GM12801 (cell line): ENCODE data around the gene RNF167.

ENCODE experiments used
- CTCF ChIP-seq: IDR thresholded peaks from one replicate; pipeline ENCODE4 v1.5.1; 2011; ENCODE audit warnings: control low read depth; ENCODE audit not compliant: insufficient read length; ENCODE audit errors: extremely low read depth

RNF167 gene

GRCh38 chr17:4931963-4932362 lies 8.1 kb upstream of the RNF167 start, which contains the start of gene GP1BA:
Gene GP1BA (plus strand): TSS chr17:4932277. CDS start chr17:4932605, 328 bp downstream.
- no peak for TF ChIP-seq CTCF

GRCh38 chr17:4932756-4933155 lies 7.3 kb upstream of the RNF167 start:
- no peak for TF ChIP-seq CTCF

GRCh38 chr17:4933646-4934045 lies 6.4 kb upstream of the RNF167 start:
- no peak for TF ChIP-seq CTCF

GRCh38 chr17:4934173-4934979 lies 5.7 kb upstream of the RNF167 start:
- no peak for TF ChIP-seq CTCF

GRCh38 chr17:4935650-4936049 lies 4.4 kb upstream of the RNF167 start:
- TF ChIP-seq CTCF: no peak

- TF ChIP-seq CTCF: no peak
Measured at GRCh38 chr17:4936436-4936835, 3.6 kb upstream of the RNF167 start.

GRCh38 chr17:4937553-4937952 lies 2.5 kb upstream of the RNF167 start:
- no peak for TF ChIP-seq CTCF

- no peak for TF ChIP-seq CTCF
Measured at GRCh38 chr17:4938069-4938491, 2.0 kb upstream of the RNF167 start.
